Astrocyte (in vitro differentiated cells and primary cell): Measurements from ENCODE around the gene ARFGAP2. TPM values are rescaled to one million over a fixed set of nuclear protein-coding genes. Genes with fewer than 3 reads are reported as not detected.

Experiments
- DNase-seq: peaks from one replicate; pipeline ENCODE4 v3.0.0-alpha.2; 2010; ENCODE audit warnings: low read depth
- FAIRE-seq: peaks from 2 replicates; lab custom pipeline; 2011; peaks lifted over from hg19 to GRCh38; lab: Jason Lieb, UNC
- H2AFZ ChIP-seq: 2 replicates; pipeline ENCODE4 v1.6.0; 2012; ENCODE audit warnings: low read depth, low read length, inconsistent platforms
- H3K27ac ChIP-seq: 2 replicates; pipeline ENCODE4 v1.5.1; 2011; ENCODE audit warnings: low read depth, low read length, inconsistent platforms
- H3K27me3 ChIP-seq: 2 replicates; pipeline ENCODE4 v1.6.0; 2011; ENCODE audit warnings: low read length, inconsistent platforms; ENCODE audit not compliant: insufficient read depth
- H3K36me3 ChIP-seq: 2 replicates; pipeline ENCODE4 v1.5.1; 2011; ENCODE audit warnings: low read length, inconsistent platforms; ENCODE audit not compliant: insufficient read depth
- H3K4me1 ChIP-seq: 2 replicates; pipeline ENCODE4 v1.5.1; 2011; ENCODE audit warnings: low read length, inconsistent platforms; ENCODE audit not compliant: insufficient read depth
- H3K4me2 ChIP-seq: 2 replicates; pipeline ENCODE4 v1.6.0; 2012; ENCODE audit warnings: low read length, inconsistent platforms
- H3K4me3 ChIP-seq: 2 replicates; pipeline ENCODE4 v1.5.1; 2011; ENCODE audit warnings: low read depth, mild to moderate bottlenecking, low read length, inconsistent platforms; ENCODE audit not compliant: insufficient read depth
- H3K79me2 ChIP-seq: 2 replicates; pipeline ENCODE4 v1.6.0; 2012; ENCODE audit warnings: mild to moderate bottlenecking, low read length, inconsistent platforms; ENCODE audit not compliant: insufficient read depth
- H3K9ac ChIP-seq: 2 replicates; pipeline ENCODE4 v1.6.0; 2012; ENCODE audit warnings: mild to moderate bottlenecking, low read length, inconsistent platforms
- H3K9me3 ChIP-seq: 2 replicates; pipeline ENCODE4 v1.5.1; 2012; ENCODE audit warnings: low read depth, mild to moderate bottlenecking, low read length, inconsistent platforms; ENCODE audit not compliant: insufficient read depth
- H4K20me1 ChIP-seq: 2 replicates; pipeline ENCODE4 v1.6.0; 2012; ENCODE audit warnings: low read length, inconsistent platforms; ENCODE audit not compliant: insufficient read depth
- H3K27ac Mint-ChIP-seq: one replicate; pipeline ENCODE4 v1.8.0; 2021; ENCODE audit warnings: mild to moderate bottlenecking, mixed read lengths; ENCODE audit not compliant: unreplicated experiment
- H3K27me3 Mint-ChIP-seq: one replicate; pipeline ENCODE4 v1.8.0; 2021; ENCODE audit warnings: low read depth, mixed read lengths; ENCODE audit not compliant: unreplicated experiment
- H3K36me3 Mint-ChIP-seq: one replicate; pipeline ENCODE4 v1.8.0; 2021; ENCODE audit warnings: low read depth, mixed read lengths; ENCODE audit not compliant: unreplicated experiment
- H3K4me1 Mint-ChIP-seq: one replicate; pipeline ENCODE4 v1.8.0; 2021; ENCODE audit warnings: low read depth, mixed read lengths; ENCODE audit not compliant: unreplicated experiment
- H3K4me3 Mint-ChIP-seq: one replicate; pipeline ENCODE4 v1.8.0; 2021; ENCODE audit warnings: mild to moderate bottlenecking, moderate library complexity, mixed read lengths; ENCODE audit not compliant: unreplicated experiment
- H3K9me3 Mint-ChIP-seq: one replicate; pipeline ENCODE4 v1.8.0; 2021; ENCODE audit warnings: mild to moderate bottlenecking, mixed read lengths; ENCODE audit not compliant: unreplicated experiment
- EZH2 ChIP-seq: IDR thresholded peaks from 2 replicates; pipeline ENCODE4 v1.6.1; 2012; ENCODE audit warnings: mild to moderate bottlenecking, low read length, inconsistent platforms; ENCODE audit not compliant: insufficient read depth
- total RNA-seq: library from RNA; stranded (reverse); gene quantifications from 2 replicates; pipeline ENCODE4 v1.2.1, GENCODE V29; 2021
- TF ChIP-seq, protein P1 (sequence below): IDR thresholded peaks from 2 replicates; pipeline ENCODE4 v1.5.1; 2011; ENCODE audit warnings: low read depth, mild to moderate bottlenecking, inconsistent platforms, low read length, moderate library complexity; ENCODE audit not compliant: insufficient read depth

The ARFGAP2 gene
- total RNA-seq, 1 donor from 2014 or later, result 51.0 TPM

- no peak overlapping the region for H3K4me3 ChIP-seq
- H2AFZ ChIP-seq, result no peak overlapping the region
- H3K4me1 ChIP-seq, result no peaks in the 10 kb centered on the region
- no peaks in the 10 kb centered on the region for H3K9me3 ChIP-seq
- H3K27ac ChIP-seq, result no peak overlapping the region
- Mint-ChIP-seq H3K4me3 (no peak overlapping the region), H3K4me1 (no peaks in the 10 kb centered on the region), H3K9me3 (no peaks in the 10 kb centered on the region), H3K36me3 (peaks cover 5% of the 10 kb centered on the region), H3K27me3 (no peaks in the 10 kb centered on the region), H3K27ac (no peak overlapping the region)
- no peak for FAIRE-seq
- peaks cover 9% of the 10 kb centered on the region for H3K79me2 ChIP-seq
- peaks cover 19% of the 10 kb centered on the region for H3K36me3 ChIP-seq
- no peak overlapping the region for H3K9ac ChIP-seq
- no peaks in the 10 kb centered on the region for H3K27me3 ChIP-seq
- DNase-seq, result no peak
- TF ChIP-seq, protein P1, sequence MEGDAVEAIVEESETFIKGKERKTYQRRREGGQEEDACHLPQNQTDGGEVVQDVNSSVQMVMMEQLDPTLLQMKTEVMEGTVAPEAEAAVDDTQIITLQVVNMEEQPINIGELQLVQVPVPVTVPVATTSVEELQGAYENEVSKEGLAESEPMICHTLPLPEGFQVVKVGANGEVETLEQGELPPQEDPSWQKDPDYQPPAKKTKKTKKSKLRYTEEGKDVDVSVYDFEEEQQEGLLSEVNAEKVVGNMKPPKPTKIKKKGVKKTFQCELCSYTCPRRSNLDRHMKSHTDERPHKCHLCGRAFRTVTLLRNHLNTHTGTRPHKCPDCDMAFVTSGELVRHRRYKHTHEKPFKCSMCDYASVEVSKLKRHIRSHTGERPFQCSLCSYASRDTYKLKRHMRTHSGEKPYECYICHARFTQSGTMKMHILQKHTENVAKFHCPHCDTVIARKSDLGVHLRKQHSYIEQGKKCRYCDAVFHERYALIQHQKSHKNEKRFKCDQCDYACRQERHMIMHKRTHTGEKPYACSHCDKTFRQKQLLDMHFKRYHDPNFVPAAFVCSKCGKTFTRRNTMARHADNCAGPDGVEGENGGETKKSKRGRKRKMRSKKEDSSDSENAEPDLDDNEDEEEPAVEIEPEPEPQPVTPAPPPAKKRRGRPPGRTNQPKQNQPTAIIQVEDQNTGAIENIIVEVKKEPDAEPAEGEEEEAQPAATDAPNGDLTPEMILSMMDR, result no peak
- TF ChIP-seq EZH2, result no peak
- peaks cover 41% of the 10 kb centered on the region for H4K20me1 ChIP-seq
- no peak overlapping the region for H3K4me2 ChIP-seq
These were observed 14.3 kb downstream of the ARFGAP2 start for GRCh38 chr11:47162426-47162825.

- no peak overlapping the region for H3K27ac ChIP-seq
- H3K36me3 ChIP-seq, result peaks cover 13% of the 10 kb centered on the region
- no peak overlapping the region for H3K4me3 ChIP-seq
- H3K4me2 ChIP-seq, result no peak overlapping the region
- Mint-ChIP-seq H3K4me1 (no peaks in the 10 kb centered on the region), H3K27me3 (no peaks in the 10 kb centered on the region), H3K36me3 (peaks cover 5% of the 10 kb centered on the region), H3K27ac (no peak overlapping the region), H3K9me3 (no peaks in the 10 kb centered on the region), H3K4me3 (no peak overlapping the region)
- no peaks in the 10 kb centered on the region for H3K4me1 ChIP-seq
- H3K27me3 ChIP-seq, result no peaks in the 10 kb centered on the region
- H3K79me2 ChIP-seq, result peaks cover 4% of the 10 kb centered on the region
- DNase-seq (no peak), FAIRE-seq (no peak)
- H3K9ac ChIP-seq, result no peak overlapping the region
- H2AFZ ChIP-seq, result no peak overlapping the region
- no peaks in the 10 kb centered on the region for H3K9me3 ChIP-seq
- TF ChIP-seq, protein P1, result no peak
- TF ChIP-seq EZH2, result no peak
- peaks cover 36% of the 10 kb centered on the region for H4K20me1 ChIP-seq
These were observed 14.8 kb downstream of the ARFGAP2 start for GRCh38 chr11:47161890-47162289.

DNA sequence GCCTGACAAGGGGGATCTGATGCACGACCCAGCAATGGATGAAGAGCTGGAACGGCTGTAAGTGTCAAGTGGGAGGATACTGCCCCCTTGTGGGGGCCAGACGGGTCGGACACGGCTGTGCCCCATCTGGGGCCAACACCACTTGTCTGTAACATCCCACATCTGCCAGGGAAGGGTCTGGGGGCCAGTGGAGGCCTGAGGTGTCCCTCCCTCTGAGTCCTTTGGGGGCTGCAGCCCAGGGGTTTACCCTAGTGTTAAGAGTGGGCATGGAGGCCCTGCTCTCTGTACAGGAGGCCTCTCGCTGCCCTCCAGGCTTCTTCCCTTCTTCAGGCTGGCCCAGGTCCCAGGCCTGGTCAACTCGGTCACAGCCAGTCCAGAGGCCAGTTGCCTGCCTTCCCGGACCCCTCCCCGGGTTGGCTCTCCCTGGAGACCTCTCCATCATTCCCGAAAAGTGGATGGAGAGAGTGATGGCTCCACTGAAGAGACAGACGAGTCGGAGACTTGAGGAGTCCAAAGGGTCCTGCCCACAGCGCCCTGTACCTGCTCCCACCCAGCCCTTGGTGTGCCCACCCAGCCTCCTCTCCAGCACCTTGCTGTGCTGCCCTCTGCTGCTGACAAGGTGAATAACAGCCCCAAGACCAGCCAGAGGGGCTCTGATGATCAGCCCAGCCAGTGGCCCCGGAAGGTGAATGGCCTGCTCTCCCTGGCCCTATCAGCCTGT is 15.4 kb downstream of the ARFGAP2 start:
- H3K27ac Mint-ChIP-seq, result no peak overlapping the region

More for the DNA sequence above, 15.4 kb downstream of the ARFGAP2 start:
- Mint-ChIP-seq H3K4me1 (peaks cover 3% of the 10 kb centered on the region), H3K36me3 (peaks cover 5% of the 10 kb centered on the region), H3K27me3 (no peaks in the 10 kb centered on the region), H3K9me3 (no peaks in the 10 kb centered on the region), H3K4me3 (no peak overlapping the region)
- Histone ChIP-seq H4K20me1 (peaks cover 30% of the 10 kb centered on the region), H3K9ac (no peak overlapping the region), H3K27ac (no peak overlapping the region), H3K9me3 (no peaks in the 10 kb centered on the region), H3K4me1 (peaks cover 5% of the 10 kb centered on the region), H3K4me2 (no peak overlapping the region), H3K36me3 (peaks cover 10% of the 10 kb centered on the region), H3K79me2 (no peaks in the 10 kb centered on the region), H3K4me3 (no peak overlapping the region), H3K27me3 (no peaks in the 10 kb centered on the region), H2AFZ (no peak overlapping the region)
- DNase-seq, result no peak
- FAIRE-seq, result no peak
- TF ChIP-seq EZH2, result no peak
- TF ChIP-seq, protein P1, result peak; percentile 73
